Neural crest cell (in vitro differentiated cells): ENCODE results near the gene C4A. TPM values are rescaled to one million over a fixed set of nuclear protein-coding genes. Genes with fewer than 3 reads are reported as not detected.
A peak's percentile ranks its signal among the peaks of the same experiment; 100 is the strongest.

Experiments used
- DNase-seq: peaks from one replicate; pipeline ENCODE4 v3.0.0; 2021; ENCODE audit warnings: low read depth, mixed read lengths, low spot score
- H3K27ac Mint-ChIP-seq: one replicate; pipeline ENCODE4 v1.8.0; 2021; ENCODE audit warnings: mild to moderate bottlenecking, mixed read lengths; ENCODE audit not compliant: unreplicated experiment
- H3K27me3 Mint-ChIP-seq: 2 replicates; pipeline ENCODE4 v1.8.0; 2021; ENCODE audit warnings: low read depth, mild to moderate bottlenecking, mixed read lengths
- H3K36me3 Mint-ChIP-seq: 2 replicates; pipeline ENCODE4 v1.8.0; 2021; ENCODE audit warnings: low read depth, mild to moderate bottlenecking, mixed read lengths
- H3K4me1 Mint-ChIP-seq: 2 replicates; pipeline ENCODE4 v1.8.0; 2021; ENCODE audit warnings: mixed read lengths
- H3K4me3 Mint-ChIP-seq: one replicate; pipeline ENCODE4 v1.8.0; 2021; ENCODE audit warnings: mild to moderate bottlenecking, mixed read lengths
- H3K9me3 Mint-ChIP-seq: 2 replicates; pipeline ENCODE4 v1.8.0; 2021; ENCODE audit warnings: mixed read lengths
- total RNA-seq: library from RNA; stranded (reverse); gene quantifications from 2 replicates; pipeline ENCODE4 v1.2.1, GENCODE V29; 2021
- TF ChIP-seq, protein P1 (sequence below): fragments of 200-600 bp; sonication (generic); conservative IDR thresholded peaks from 2 replicates; pipeline ENCODE4 v1.5.0; 2021; ENCODE audit warnings: antibody characterized with exemption, mild to moderate bottlenecking

C4A gene
- total RNA-seq, 1 donor from 2014 or later, result 5.6 TPM

DNA sequence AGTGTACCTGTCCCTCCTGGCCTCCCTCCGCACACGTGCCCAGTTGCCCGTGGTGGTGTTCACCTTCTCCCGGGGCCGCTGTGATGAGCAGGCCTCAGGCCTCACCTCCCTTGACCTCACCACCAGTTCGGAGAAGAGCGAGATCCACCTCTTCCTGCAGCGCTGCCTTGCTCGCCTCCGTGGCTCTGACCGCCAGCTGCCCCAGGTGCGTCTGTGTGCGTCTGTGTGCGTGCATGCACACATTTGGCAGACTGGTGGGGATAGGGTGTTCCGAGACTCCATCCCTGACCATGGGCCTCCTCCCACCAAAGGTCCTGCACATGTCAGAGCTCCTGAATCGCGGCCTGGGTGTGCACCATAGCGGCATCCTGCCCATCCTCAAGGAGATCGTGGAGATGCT, 17.9 kb upstream of the C4A start:
- no peak for DNase-seq
- Mint-ChIP-seq H3K27me3 (no peaks in the 10 kb centered on the region), H3K36me3 (peaks cover 3% of the 10 kb centered on the region), H3K4me3 (no peak overlapping the region), H3K27ac (no peak overlapping the region), H3K9me3 (no peaks in the 10 kb centered on the region), H3K4me1 (peaks cover 11% of the 10 kb centered on the region)
- TF ChIP-seq, protein P1, sequence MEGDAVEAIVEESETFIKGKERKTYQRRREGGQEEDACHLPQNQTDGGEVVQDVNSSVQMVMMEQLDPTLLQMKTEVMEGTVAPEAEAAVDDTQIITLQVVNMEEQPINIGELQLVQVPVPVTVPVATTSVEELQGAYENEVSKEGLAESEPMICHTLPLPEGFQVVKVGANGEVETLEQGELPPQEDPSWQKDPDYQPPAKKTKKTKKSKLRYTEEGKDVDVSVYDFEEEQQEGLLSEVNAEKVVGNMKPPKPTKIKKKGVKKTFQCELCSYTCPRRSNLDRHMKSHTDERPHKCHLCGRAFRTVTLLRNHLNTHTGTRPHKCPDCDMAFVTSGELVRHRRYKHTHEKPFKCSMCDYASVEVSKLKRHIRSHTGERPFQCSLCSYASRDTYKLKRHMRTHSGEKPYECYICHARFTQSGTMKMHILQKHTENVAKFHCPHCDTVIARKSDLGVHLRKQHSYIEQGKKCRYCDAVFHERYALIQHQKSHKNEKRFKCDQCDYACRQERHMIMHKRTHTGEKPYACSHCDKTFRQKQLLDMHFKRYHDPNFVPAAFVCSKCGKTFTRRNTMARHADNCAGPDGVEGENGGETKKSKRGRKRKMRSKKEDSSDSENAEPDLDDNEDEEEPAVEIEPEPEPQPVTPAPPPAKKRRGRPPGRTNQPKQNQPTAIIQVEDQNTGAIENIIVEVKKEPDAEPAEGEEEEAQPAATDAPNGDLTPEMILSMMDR, result no peak

DNA sequence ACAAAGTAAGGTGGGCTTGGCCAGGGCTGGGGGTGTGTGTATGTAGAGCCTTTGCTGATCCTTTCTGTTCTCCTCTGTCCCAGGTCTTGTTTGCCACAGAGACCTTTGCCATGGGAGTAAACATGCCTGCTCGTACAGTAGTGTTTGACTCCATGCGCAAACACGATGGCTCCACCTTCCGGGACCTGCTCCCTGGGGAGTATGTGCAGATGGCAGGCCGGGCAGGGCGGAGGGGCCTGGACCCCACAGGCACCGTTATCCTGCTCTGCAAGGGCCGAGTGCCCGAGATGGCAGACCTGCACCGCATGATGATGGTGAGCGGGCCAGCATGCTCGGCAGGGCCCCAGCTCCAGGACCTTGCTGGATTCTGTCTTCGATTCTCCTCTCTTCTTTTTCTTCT, 16.2 kb upstream of the C4A start:
- no peaks in the 10 kb centered on the region for H3K27me3 Mint-ChIP-seq
- DNase-seq, result no peak
- H3K27ac Mint-ChIP-seq, result peak overlapping the region; percentile 50
- H3K4me1 Mint-ChIP-seq, result peaks cover 8% of the 10 kb centered on the region
- TF ChIP-seq, protein P1, result no peak
- H3K4me3 Mint-ChIP-seq, result no peak overlapping the region
- peaks cover 7% of the 10 kb centered on the region for H3K36me3 Mint-ChIP-seq
- H3K9me3 Mint-ChIP-seq, result no peaks in the 10 kb centered on the region

DNA sequence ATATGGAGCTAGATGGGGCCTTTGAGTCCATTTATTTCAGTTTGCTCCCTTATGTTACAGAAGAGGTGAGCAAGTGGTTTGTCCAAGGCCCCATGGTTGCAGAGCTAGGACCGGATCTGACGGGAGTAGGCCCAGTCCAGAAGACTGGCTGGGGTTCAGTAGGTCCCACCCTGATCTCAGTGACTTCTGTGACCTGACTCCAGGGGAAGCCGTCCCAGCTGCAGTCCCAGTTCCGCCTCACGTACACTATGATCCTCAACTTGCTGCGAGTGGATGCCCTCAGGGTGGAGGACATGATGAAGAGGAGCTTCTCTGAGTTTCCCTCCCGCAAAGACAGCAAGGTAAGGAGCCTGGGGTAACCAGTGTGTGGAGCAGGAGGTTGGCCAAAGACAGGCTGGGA, 15.4 kb upstream of the C4A start:
- TF ChIP-seq, protein P1, result no peak
- no peak for DNase-seq
- Mint-ChIP-seq H3K27ac (no peak overlapping the region), H3K36me3 (peaks cover 7% of the 10 kb centered on the region), H3K4me1 (peaks cover 9% of the 10 kb centered on the region), H3K4me3 (peak overlapping the region; percentile 23), H3K9me3 (no peaks in the 10 kb centered on the region), H3K27me3 (no peaks in the 10 kb centered on the region)

DNA sequence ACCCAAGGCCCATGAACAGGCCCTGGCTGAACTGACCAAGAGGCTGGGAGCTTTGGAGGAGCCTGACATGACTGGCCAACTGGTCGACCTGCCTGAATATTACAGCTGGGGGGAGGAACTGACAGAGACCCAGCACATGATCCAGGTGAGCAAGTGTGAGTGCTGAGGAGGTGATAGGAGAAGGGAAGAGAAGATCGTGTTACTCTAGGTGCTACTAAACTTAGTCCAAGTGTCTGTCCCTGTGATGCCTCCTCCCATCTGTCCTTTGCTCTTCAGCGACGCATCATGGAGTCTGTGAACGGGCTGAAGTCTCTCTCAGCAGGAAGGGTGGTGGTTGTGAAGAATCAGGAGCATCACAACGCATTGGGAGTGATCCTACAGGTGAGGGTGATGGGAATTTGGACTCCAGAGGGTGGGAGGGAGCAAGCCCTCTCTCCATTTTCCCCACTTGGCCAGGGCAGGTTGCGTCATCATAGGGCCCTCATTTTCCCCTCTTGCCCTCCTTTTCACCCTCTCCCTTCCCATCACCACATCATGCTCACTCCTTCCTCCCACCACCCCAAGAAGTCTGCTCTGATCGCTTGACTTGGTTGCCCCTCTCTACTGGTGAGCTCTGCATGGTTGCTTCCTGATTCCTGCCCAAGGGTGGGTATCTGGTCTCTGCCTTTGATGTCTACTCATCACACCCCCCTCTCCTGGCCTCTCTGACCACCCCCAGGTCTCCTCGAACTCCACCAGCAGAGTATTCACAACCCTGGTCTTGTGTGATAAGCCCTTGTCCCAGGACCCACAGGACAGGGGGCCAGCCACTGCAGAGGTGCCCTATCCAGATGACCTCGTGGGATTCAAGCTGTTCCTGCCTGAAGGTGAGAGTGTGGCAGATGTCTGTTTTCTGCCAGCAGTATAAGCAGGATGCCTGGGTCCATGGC, 14.6 kb upstream of the C4A start:
- TF ChIP-seq, protein P1, result no peak
- H3K9me3 Mint-ChIP-seq, result no peaks in the 10 kb centered on the region
- peaks cover 16% of the 10 kb centered on the region for H3K4me1 Mint-ChIP-seq
- peaks cover 9% of the 10 kb centered on the region for H3K36me3 Mint-ChIP-seq
- no peak overlapping the region for H3K27ac Mint-ChIP-seq
- peak overlapping the region; percentile 31 for H3K4me3 Mint-ChIP-seq
- no peak for DNase-seq
- H3K27me3 Mint-ChIP-seq, result no peaks in the 10 kb centered on the region

DNA sequence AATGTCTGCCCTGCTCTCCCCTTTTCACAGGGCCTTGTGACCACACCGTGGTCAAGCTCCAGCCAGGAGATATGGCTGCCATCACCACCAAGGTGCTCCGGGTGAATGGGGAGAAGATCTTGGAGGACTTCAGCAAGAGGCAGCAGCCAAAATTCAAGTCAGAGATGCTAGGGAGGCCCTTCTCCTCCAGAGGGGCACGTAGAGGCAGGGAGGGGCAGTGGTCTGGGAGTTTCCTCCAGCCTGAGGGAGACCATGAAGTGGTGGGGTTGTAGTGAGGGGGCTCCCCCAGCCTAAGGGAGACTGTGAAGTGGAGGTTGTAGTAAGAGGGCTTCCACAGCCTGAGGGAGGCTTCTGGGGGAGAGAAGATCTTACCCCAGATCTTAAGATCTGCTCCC, 13.9 kb upstream of the C4A start:
- Mint-ChIP-seq H3K4me3 (peak overlapping the region; percentile 44), H3K27ac (no peak overlapping the region), H3K36me3 (peaks cover 11% of the 10 kb centered on the region), H3K4me1 (peaks cover 23% of the 10 kb centered on the region), H3K27me3 (no peaks in the 10 kb centered on the region), H3K9me3 (no peaks in the 10 kb centered on the region)
- TF ChIP-seq, protein P1, result no peak
- DNase-seq, result no peak
